Psoas muscle (tissue), 8 donors: Measurements from ENCODE around the gene CLIC5. TPM values are rescaled to one million over a fixed set of nuclear protein-coding genes. Genes with fewer than 3 reads are reported as not detected.

Experiments used
- ATAC-seq, 4 donors: fragments of 200-7000 bp; cut with Tn5 transposase; one replicate each; pipeline ENCODE4 v1.9.1; 2020; ENCODE audit warnings: moderate library complexity in 3 of 4, mild to moderate bottlenecking in 2 of 4
- DNase-seq, 2 donors: peaks; one replicate each; pipeline ENCODE4 v3.0.0-alpha.2; 2020
- H3K27ac ChIP-seq: fragments of 200-600 bp; one replicate; pipeline ENCODE4 v1.8.0; 2022
- H3K27me3 ChIP-seq, 3 donors: fragments of 200-600 bp in 1 of 3; one replicate each; pipeline versions ENCODE4 v1.6.1 to v1.8.0; 2013 to 2022; ENCODE audit warnings: low read length in 2 of 3, mild to moderate bottlenecking in 2 of 3, moderate library complexity in 1 of 3; ENCODE audit not compliant: insufficient read depth in 3 of 3
- H3K36me3 ChIP-seq, 2 donors: fragments of 200-600 bp in 1 of 2; one replicate each; pipeline versions ENCODE4 v1.6.1 to v1.8.0; 2013 to 2022; ENCODE audit warnings: low read depth in 1 of 2, mild to moderate bottlenecking in 1 of 2, moderate library complexity in 1 of 2; ENCODE audit not compliant: insufficient read depth in 1 of 2
- H3K4me1 ChIP-seq: fragments of 200-600 bp; one replicate; pipeline ENCODE4 v1.8.0; 2022
- H3K4me3 ChIP-seq: fragments of 200-600 bp; one replicate; pipeline ENCODE4 v1.8.0; 2022; ENCODE audit warnings: mild to moderate bottlenecking
- H3K9me3 ChIP-seq: fragments of 200-600 bp; one replicate; pipeline ENCODE4 v1.8.0; 2022
- WGBS, 3 donors: extraction: QIAGEN DNeasy Blood & Tissue Kit; methylation state at CpG; one replicate each; pipeline versions ENCODE4 v1.1.6 to v1.1.7; 2013; 5-methylcytosine and 5-hydroxymethylcytosine counted together
- intact Hi-C, 2 donors: fragments of 100-400 bp; cut with DNase I; formaldehyde crosslinking; loops; one replicate each; pipeline versions ENCODE4 v1.11.0 to v1.14.2; 2022
- polyA plus RNA-seq, 3 donors: library from polyadenylated mRNA; stranded (reverse); fragments of 200-250 nt; gene quantifications; one replicate each; pipeline ENCODE4 v1.2.3, GENCODE V29; 2013
- total RNA-seq, 4 donors: library from RNA; stranded (reverse); fragmentation: NEBNext Ultra II Directional in 2 of 4; extraction: Animal tissue kit (Norgen Biotek cat#: 25700) in 2 of 4; gene quantifications; one replicate each; pipeline versions ENCODE4 v1.2.1 to v1.2.4, GENCODE V29; 2021 to 2023
- TF ChIP-seq, protein P1 (sequence below): fragments of 200-600 bp; IDR thresholded peaks from one replicate; pipeline ENCODE4 v1.8.0; 2022; ENCODE audit warnings: antibody characterized with exemption
- donor health status: healthy with polysubstance abuse.
- donor health status: DM: no; HTN: no; CAD: no; lungs with moderate emphysema.
- donor health status: Bipolar disorder and iron deficiency.
- donor health status: healthy.
- donor health status: DM: yes; HTN: yes; CAD: no.
- donor health status: DM: no; HTN: no; CAD: no.
- donor health status: DM: no; HTN: no; CAD: no.
- donor health status: DM: yes; HTN: yes; CAD: no.

Gene CLIC5
- total and polyA plus RNA-seq, 7 donors = 30.2 to 285 (median 166) TPM

DNA sequence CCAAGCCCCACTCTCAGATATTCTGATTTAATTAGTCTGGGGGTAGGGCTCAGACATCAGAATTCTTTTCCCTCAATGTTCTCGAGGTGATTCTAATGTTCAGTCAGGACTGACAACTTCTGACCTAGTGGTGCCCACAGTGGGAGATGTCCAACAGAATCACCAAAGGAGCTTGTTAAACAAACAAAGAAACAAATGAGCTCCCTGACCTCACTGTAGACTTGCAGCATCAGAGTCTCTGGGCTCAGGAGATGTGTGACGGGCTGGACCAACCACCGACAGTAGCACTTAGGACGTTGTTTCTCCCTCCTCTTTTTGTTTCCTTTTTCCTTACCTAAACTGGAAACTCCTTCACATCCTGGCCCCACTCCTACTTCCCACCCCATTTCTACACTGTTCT lies 49.3 kb downstream of the CLIC5 start:
- peak overlapping the region; percentile 54 for H3K27ac ChIP-seq
- ATAC-seq (no peak), DNase-seq (no peak)
- TF ChIP-seq, protein P1, sequence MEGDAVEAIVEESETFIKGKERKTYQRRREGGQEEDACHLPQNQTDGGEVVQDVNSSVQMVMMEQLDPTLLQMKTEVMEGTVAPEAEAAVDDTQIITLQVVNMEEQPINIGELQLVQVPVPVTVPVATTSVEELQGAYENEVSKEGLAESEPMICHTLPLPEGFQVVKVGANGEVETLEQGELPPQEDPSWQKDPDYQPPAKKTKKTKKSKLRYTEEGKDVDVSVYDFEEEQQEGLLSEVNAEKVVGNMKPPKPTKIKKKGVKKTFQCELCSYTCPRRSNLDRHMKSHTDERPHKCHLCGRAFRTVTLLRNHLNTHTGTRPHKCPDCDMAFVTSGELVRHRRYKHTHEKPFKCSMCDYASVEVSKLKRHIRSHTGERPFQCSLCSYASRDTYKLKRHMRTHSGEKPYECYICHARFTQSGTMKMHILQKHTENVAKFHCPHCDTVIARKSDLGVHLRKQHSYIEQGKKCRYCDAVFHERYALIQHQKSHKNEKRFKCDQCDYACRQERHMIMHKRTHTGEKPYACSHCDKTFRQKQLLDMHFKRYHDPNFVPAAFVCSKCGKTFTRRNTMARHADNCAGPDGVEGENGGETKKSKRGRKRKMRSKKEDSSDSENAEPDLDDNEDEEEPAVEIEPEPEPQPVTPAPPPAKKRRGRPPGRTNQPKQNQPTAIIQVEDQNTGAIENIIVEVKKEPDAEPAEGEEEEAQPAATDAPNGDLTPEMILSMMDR = no peak
- 75 to 81% (median 80%) methylated on average over 4 of the region's 4 CpGs for WGBS, 3 donors
- intact Hi-C loops = no loop called here
- H3K27me3 ChIP-seq = no peaks in the 10 kb centered on the region
- no peaks in the 10 kb centered on the region for H3K36me3 ChIP-seq
- peaks cover 50% of the 10 kb centered on the region for H3K4me1 ChIP-seq
- H3K9me3 ChIP-seq = no peaks in the 10 kb centered on the region
- H3K4me3 ChIP-seq = no peak overlapping the region

DNA sequence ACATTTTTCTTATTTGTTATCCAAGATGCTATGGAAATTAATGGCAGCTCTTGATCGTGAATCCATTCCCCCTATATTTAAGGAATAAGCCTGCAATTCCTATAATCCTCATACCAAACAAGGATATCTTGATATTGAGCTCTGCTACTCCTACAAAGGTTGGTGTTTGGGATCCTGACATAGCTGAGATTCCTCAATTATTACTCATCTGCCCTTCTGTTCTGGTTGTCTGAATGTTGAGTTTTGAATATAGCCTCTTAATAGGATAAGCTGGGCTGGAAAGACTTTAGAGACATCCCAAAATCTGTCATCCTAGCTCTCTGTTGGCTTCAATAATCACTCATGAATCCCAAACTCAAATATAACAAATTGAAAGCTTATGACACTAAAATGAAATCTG lies 49.9 kb downstream of the CLIC5 start:
- intact Hi-C loops = no loop called here
- Histone ChIP-seq H3K4me1 (peaks cover 50% of the 10 kb centered on the region), H3K27ac (peak overlapping the region; percentile 54)

DNA sequence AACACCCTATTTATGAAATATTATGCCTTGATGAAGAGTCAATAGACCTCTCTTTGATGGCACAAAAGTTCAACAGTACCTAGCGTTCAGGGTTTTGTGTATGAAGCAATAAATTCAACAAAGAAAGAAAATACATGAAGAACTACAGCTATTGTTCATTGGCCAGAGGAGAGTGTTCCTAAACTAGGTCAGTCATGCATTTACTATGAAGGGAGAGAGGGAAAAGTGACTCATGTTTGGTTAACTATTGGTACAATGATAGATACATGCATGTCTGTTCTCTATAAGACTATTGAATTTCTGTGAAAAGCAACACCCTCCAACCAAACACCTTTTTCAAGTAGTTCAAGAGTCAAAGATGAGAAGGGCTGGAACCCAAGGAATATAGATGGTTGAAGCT lies 50.7 kb downstream of the CLIC5 start:
- ATAC-seq = no peak

More for the DNA sequence above, 49.9 kb downstream of the CLIC5 start:
- H3K9me3 ChIP-seq = no peaks in the 10 kb centered on the region
- DNase-seq = no peak
- TF ChIP-seq, protein P1 = no peak
- no peak for ATAC-seq
- no peaks in the 10 kb centered on the region for H3K36me3 ChIP-seq
- no peaks in the 10 kb centered on the region for H3K27me3 ChIP-seq
- no peak overlapping the region for H3K4me3 ChIP-seq
- 70 to 81% (median 80%) methylated on average over 1 of the region's 1 CpG for WGBS, 3 donors

DNA sequence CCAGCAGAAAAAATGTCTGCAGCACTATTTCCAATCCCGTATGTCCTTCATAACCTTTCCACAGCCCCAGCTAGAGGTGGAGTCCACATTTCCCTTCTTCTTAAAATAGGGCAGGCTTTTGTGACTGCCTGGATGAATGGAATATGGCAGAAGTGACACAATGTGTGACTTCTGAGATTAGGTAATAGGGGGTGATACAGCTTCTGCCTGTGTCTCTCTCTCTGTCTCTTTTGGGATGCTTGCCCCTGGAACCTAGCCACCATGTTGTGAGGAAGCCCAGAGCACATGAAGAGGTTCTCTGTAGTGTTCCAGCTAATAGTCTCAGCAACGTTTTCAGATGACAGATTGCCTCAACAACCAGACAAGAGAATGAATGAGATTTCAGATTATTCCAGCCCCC lies 51.4 kb downstream of the CLIC5 start:
- TF ChIP-seq, protein P1 = no peak
- peaks cover 55% of the 10 kb centered on the region for H3K4me1 ChIP-seq
- peak overlapping the region; percentile 54 for H3K27ac ChIP-seq
- 42 to 60% (median 44%) methylated on average over 2 of the region's 2 CpGs for WGBS, 3 donors
- H3K4me3 ChIP-seq = no peak overlapping the region
- intact Hi-C loops = no loop called here
- H3K9me3 ChIP-seq = no peaks in the 10 kb centered on the region
- H3K36me3 ChIP-seq = no peaks in the 10 kb centered on the region
- H3K27me3 ChIP-seq = no peaks in the 10 kb centered on the region
- DNase-seq (no peak), ATAC-seq (peak in 3 of 4 donors; percentile 28 to 54 (median 34))

More for the DNA sequence above, 50.7 kb downstream of the CLIC5 start:
- no peak for DNase-seq
- 96 to 100% (median 96%) methylated on average over 1 of the region's 1 CpG for WGBS, 3 donors
- TF ChIP-seq, protein P1 = no peak
- Histone ChIP-seq H3K4me1 (peaks cover 51% of the 10 kb centered on the region), H3K4me3 (no peak overlapping the region), H3K27ac (peak overlapping the region; percentile 54), H3K36me3 (no peaks in the 10 kb centered on the region), H3K27me3 (no peaks in the 10 kb centered on the region), H3K9me3 (no peaks in the 10 kb centered on the region)
- intact Hi-C loops = no loop called here

DNA sequence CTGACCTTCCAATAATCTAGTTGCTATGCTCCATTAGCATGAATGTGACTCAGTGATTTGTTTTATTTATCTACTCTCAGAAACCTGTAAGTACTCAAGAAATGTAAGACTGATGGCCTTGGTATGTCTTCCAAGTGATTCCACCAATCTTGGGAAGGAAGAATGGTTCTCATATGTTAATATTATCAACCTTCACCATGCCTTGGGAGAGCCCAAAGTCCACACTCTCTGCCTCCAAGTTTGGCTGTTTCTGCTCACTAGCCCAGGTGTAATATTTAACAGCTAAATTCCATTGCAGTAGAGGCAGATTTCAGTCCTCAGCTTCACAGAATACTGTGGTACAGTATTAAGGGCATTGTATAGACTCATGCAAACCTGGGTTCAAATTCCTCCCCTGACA lies 51.8 kb downstream of the CLIC5 start:
- TF ChIP-seq, protein P1 = no peak
- H3K9me3 ChIP-seq = no peaks in the 10 kb centered on the region
- peaks cover 55% of the 10 kb centered on the region for H3K4me1 ChIP-seq
- H3K27me3 ChIP-seq = no peaks in the 10 kb centered on the region
- H3K27ac ChIP-seq = no peak overlapping the region
- DNase-seq = no peak
- no peak for ATAC-seq
- H3K36me3 ChIP-seq = no peaks in the 10 kb centered on the region
- H3K4me3 ChIP-seq = no peak overlapping the region
- intact Hi-C loops = no loop called here
